GM23338 (cell line): ENCODE data around the gene MSN. TPM values are rescaled to one million over a fixed set of nuclear protein-coding genes. Genes with fewer than 3 reads are reported as not detected.

Source experiments
- CTCF ChIP-seq, 2 experiments: fragments of 200-600 bp in 1 of 2; sonication (generic) in 1 of 2; conservative IDR thresholded peaks; 2 replicates each; pipeline versions ENCODE4 v1.5.1 to v1.6.1; 2016 to 2017; ENCODE audit warnings: antibody characterized with exemption in 2 of 2, low read depth in 2 of 2, mild to moderate bottlenecking in 2 of 2, moderate library complexity in 1 of 2
- ETS1 ChIP-seq: IDR thresholded peaks from 2 replicates; pipeline ENCODE4 v1.6.1; 2016; ENCODE audit warnings: antibody characterized with exemption
- EZH2phosphoT487 ChIP-seq: fragments of 200-600 bp; sonication (generic); IDR thresholded peaks from one replicate; pipeline ENCODE4 v1.8.1; 2018; ENCODE audit warnings: antibody characterized with exemption; ENCODE audit not compliant: unreplicated experiment
- JUNB ChIP-seq: IDR thresholded peaks from one replicate; pipeline ENCODE4 v1.6.1; 2016; ENCODE audit warnings: antibody characterized with exemption; ENCODE audit not compliant: unreplicated experiment
- NANOG ChIP-seq: IDR thresholded peaks from 2 replicates; pipeline ENCODE4 v1.6.1; 2016; ENCODE audit warnings: antibody characterized with exemption, borderline replicate concordance
- REST ChIP-seq: IDR thresholded peaks from one replicate; pipeline ENCODE4 v1.6.1; 2018; ENCODE audit warnings: antibody characterized with exemption; ENCODE audit not compliant: unreplicated experiment
- ZNF462 ChIP-seq: fragments of 250-450 bp; sonication (Bioruptor Pico); IDR thresholded peaks from 2 replicates; pipeline ENCODE4 v1.5.0; 2020; ENCODE audit warnings: mild to moderate bottlenecking, moderate library complexity
- polyA plus RNA-seq: library from polyadenylated mRNA; unstranded; fragments of >200 nt; fragmentation: Nextera tagmentation; extraction: Ambion mirVana; gene quantifications from 2 replicates; pipeline ENCODE4 v1.2.1, GENCODE V29; 2016
- total RNA-seq: library from RNA; depleted of rRNA; stranded (reverse); fragments of >200 nt; shearing (Covaris generic); gene quantifications from 2 replicates; pipeline ENCODE4 v1.2.3, GENCODE V29; 2014

MSN gene
- total and polyA plus RNA-seq, 2 experiments from 2014 or later = 49.2 to 120 TPM

- TF ChIP-seq ZNF462 (CRISPR knock-in tag) = no peak
- no peak for TF ChIP-seq JUNB
- TF ChIP-seq CTCF (conservative IDR thresholded peaks at IDR 0.05; ENCODE audit: low read depth in 2 of 2) = no peak
- TF ChIP-seq REST = no peak
- no peak for TF ChIP-seq NANOG
- TF ChIP-seq ETS1 = no peak
- no peak for TF ChIP-seq EZH2phosphoT487
Observed at GRCh38 chrX:65634732-65635131, 32.7 kb upstream of the MSN start (continued).
